ENCODE data around the gene CGAS.

Gene CGAS

GRCh38 chr6:73481969-73482368 is 29.9 kb upstream of the CGAS start:
- H3K4me1 ChIP-seq (ENCODE audit: insufficient read depth, poor library complexity, severe bottlenecking), result no peaks in the 10 kb centered on the region
- TF ChIP-seq CTCF (IDR thresholded peaks at IDR 0.05; ENCODE audit: poor library complexity, severe bottlenecking), result no peak
- no peak for DNase-seq (ENCODE audit: low spot score)
- H3K4me3 ChIP-seq (ENCODE audit: severe bottlenecking), result no peak overlapping the region
- H3K27me3 ChIP-seq (ENCODE audit: insufficient read depth, poor library complexity, severe bottlenecking), result no peaks in the 10 kb centered on the region
- no peaks in the 10 kb centered on the region for H3K9me3 ChIP-seq (ENCODE audit: severe bottlenecking)
- no peak overlapping the region for H3K27ac ChIP-seq (ENCODE audit: poor library complexity, severe bottlenecking)
- no peak for ATAC-seq (ENCODE audit: low read depth)
- H3K36me3 ChIP-seq (ENCODE audit: low read depth), result peaks cover 90% of the 10 kb centered on the region

- no peak for DNase-seq (ENCODE audit: low spot score)
- Histone ChIP-seq H3K27me3 (ENCODE audit: insufficient read depth, poor library complexity, severe bottlenecking) (no peaks in the 10 kb centered on the region), H3K27ac (ENCODE audit: poor library complexity, severe bottlenecking) (no peak overlapping the region), H3K9me3 (ENCODE audit: severe bottlenecking) (no peaks in the 10 kb centered on the region), H3K4me3 (ENCODE audit: severe bottlenecking) (no peak overlapping the region), H3K36me3 (ENCODE audit: low read depth) (peaks cover 90% of the 10 kb centered on the region), H3K4me1 (ENCODE audit: insufficient read depth, poor library complexity, severe bottlenecking) (no peaks in the 10 kb centered on the region)
- TF ChIP-seq CTCF (IDR thresholded peaks at IDR 0.05; ENCODE audit: poor library complexity, severe bottlenecking), result no peak
- no peak for ATAC-seq (ENCODE audit: low read depth)
Measured at GRCh38 chr6:73477407-73477806, 25.3 kb upstream of the CGAS start.

GRCh38 chr6:73476723-73477122 is 24.6 kb upstream of the CGAS start:
- no peak overlapping the region for H3K27ac ChIP-seq (ENCODE audit: poor library complexity, severe bottlenecking)
- H3K4me3 ChIP-seq (ENCODE audit: severe bottlenecking), result no peak overlapping the region
- DNase-seq (ENCODE audit: low spot score) (no peak), ATAC-seq (ENCODE audit: low read depth) (no peak)
- H3K27me3 ChIP-seq (ENCODE audit: insufficient read depth, poor library complexity, severe bottlenecking), result no peaks in the 10 kb centered on the region
- H3K9me3 ChIP-seq (ENCODE audit: severe bottlenecking), result no peaks in the 10 kb centered on the region
- TF ChIP-seq CTCF (IDR thresholded peaks at IDR 0.05; ENCODE audit: poor library complexity, severe bottlenecking), result no peak
- peaks cover 90% of the 10 kb centered on the region for H3K36me3 ChIP-seq (ENCODE audit: low read depth)
- no peaks in the 10 kb centered on the region for H3K4me1 ChIP-seq (ENCODE audit: insufficient read depth, poor library complexity, severe bottlenecking)

- no peak for DNase-seq (ENCODE audit: low spot score)
- H3K27ac ChIP-seq (ENCODE audit: poor library complexity, severe bottlenecking), result no peak overlapping the region
- H3K4me1 ChIP-seq (ENCODE audit: insufficient read depth, poor library complexity, severe bottlenecking), result no peaks in the 10 kb centered on the region
- no peaks in the 10 kb centered on the region for H3K9me3 ChIP-seq (ENCODE audit: severe bottlenecking)
- ATAC-seq (ENCODE audit: low read depth), result no peak
- TF ChIP-seq CTCF (IDR thresholded peaks at IDR 0.05; ENCODE audit: poor library complexity, severe bottlenecking), result no peak
- peaks cover 97% of the 10 kb centered on the region for H3K36me3 ChIP-seq (ENCODE audit: low read depth)
- no peak overlapping the region for H3K4me3 ChIP-seq (ENCODE audit: severe bottlenecking)
- no peaks in the 10 kb centered on the region for H3K27me3 ChIP-seq (ENCODE audit: insufficient read depth, poor library complexity, severe bottlenecking)
Measured at GRCh38 chr6:73471686-73472290, 19.7 kb upstream of the CGAS start.

- Histone ChIP-seq H3K4me1 (ENCODE audit: insufficient read depth, poor library complexity, severe bottlenecking) (peaks cover 5% of the 10 kb centered on the region), H3K27ac (ENCODE audit: poor library complexity, severe bottlenecking) (peak within 1 kb of the TSS; percentile 75), H3K36me3 (ENCODE audit: low read depth) (peaks cover 32% of the 10 kb centered on the region), H3K4me3 (ENCODE audit: severe bottlenecking) (peak within 1 kb of the TSS; percentile 71), H3K9me3 (ENCODE audit: severe bottlenecking) (no peaks in the 10 kb centered on the region), H3K27me3 (ENCODE audit: insufficient read depth, poor library complexity, severe bottlenecking) (no peaks in the 10 kb centered on the region)
- no peak for TF ChIP-seq CTCF (IDR thresholded peaks at IDR 0.05; ENCODE audit: poor library complexity, severe bottlenecking)
- DNase-seq (ENCODE audit: low spot score) (peak; percentile 81), ATAC-seq (ENCODE audit: low read depth) (peak; percentile 96)
Measured at GRCh38 chr6:73461537-73462350, 9.6 kb upstream of the CGAS start, which contains the start of gene MTO1. Gene MTO1, plus strand, starts transcription at chr6:73461737. Its CDS starts 118 bp downstream, at chr6:73461855.

Measured in RWPE2 (cell line).